Keratinocyte (primary cell): ENCODE measurements around the gene KCNMA1. TPM values are rescaled to one million over a fixed set of nuclear protein-coding genes. Genes with fewer than 3 reads are reported as not detected.

Source experiments
- DNase-seq: peaks from one replicate; pipeline ENCODE4 v3.0.0-alpha.2; 2011; ENCODE audit warnings: low read depth, missing footprints, low spot score
- FAIRE-seq: peaks from 2 replicates; lab custom pipeline; 2011; peaks lifted over from hg19 to GRCh38; lab: Jason Lieb, UNC
- H2AFZ ChIP-seq: 2 replicates; pipeline ENCODE4 v1.6.0; 2012; ENCODE audit warnings: low read length, control low read depth, inconsistent platforms; ENCODE audit not compliant: control insufficient read depth
- H3K27ac ChIP-seq: 2 replicates; pipeline ENCODE4 v1.5.1; 2011; ENCODE audit warnings: low read length; ENCODE audit not compliant: control insufficient read depth, insufficient read depth
- H3K27me3 ChIP-seq: 3 replicates; pipeline ENCODE4 v1.6.0; 2011; ENCODE audit warnings: low read length; ENCODE audit not compliant: control insufficient read depth, insufficient read depth; ENCODE audit errors: extremely low read depth
- H3K36me3 ChIP-seq, 2 experiments: 2 replicates in 1 of 2; 3 replicates in 1 of 2; pipeline ENCODE4 v1.5.1; 2011; ENCODE audit warnings: low read length in 2 of 2, mild to moderate bottlenecking in 1 of 2; ENCODE audit not compliant: control insufficient read depth in 2 of 2, insufficient read depth in 2 of 2; ENCODE audit errors: extremely low read depth in 1 of 2
- H3K4me1 ChIP-seq: 3 replicates; pipeline ENCODE4 v1.5.1; 2011; ENCODE audit warnings: low read length; ENCODE audit not compliant: control insufficient read depth, insufficient read depth; ENCODE audit errors: extremely low read depth
- H3K4me2 ChIP-seq: 3 replicates; pipeline ENCODE4 v1.6.0; 2011; ENCODE audit warnings: low read depth, low read length; ENCODE audit not compliant: control insufficient read depth, insufficient read depth; ENCODE audit errors: extremely low read depth
- H3K4me3 ChIP-seq, 3 experiments: fragments of 200-600 bp in 1 of 3; sonication (generic) in 1 of 3; 2 replicates in 2 of 3; 3 replicates in 1 of 3; pipeline ENCODE4 v1.5.1; 2011 to 2016; ENCODE audit warnings: low read length in 3 of 3, mild to moderate bottlenecking in 3 of 3, control low read depth in 2 of 3, inconsistent platforms in 1 of 3, low read depth in 1 of 3, mixed read lengths in 1 of 3, mixed run types in 1 of 3, moderate library complexity in 1 of 3; ENCODE audit not compliant: control insufficient read depth in 2 of 3, insufficient read depth in 2 of 3; ENCODE audit errors: extremely low read depth in 1 of 3
- H3K79me2 ChIP-seq: 2 replicates; pipeline ENCODE4 v1.6.0; 2012; ENCODE audit warnings: low read length; ENCODE audit not compliant: control insufficient read depth, insufficient read depth
- H3K9ac ChIP-seq: 3 replicates; pipeline ENCODE4 v1.6.0; 2011; ENCODE audit warnings: low read length; ENCODE audit not compliant: control insufficient read depth, insufficient read depth; ENCODE audit errors: extremely low read depth
- H3K9me1 ChIP-seq: 3 replicates; pipeline ENCODE4 v1.6.0; 2011; ENCODE audit warnings: low read length; ENCODE audit not compliant: control insufficient read depth, insufficient read depth; ENCODE audit errors: extremely low read depth
- H3K9me3 ChIP-seq: 2 replicates; pipeline ENCODE4 v1.5.1; 2012; ENCODE audit warnings: low read depth, low read length; ENCODE audit not compliant: control insufficient read depth
- H4K20me1 ChIP-seq: 3 replicates; pipeline ENCODE4 v1.6.0; 2011; ENCODE audit warnings: low read length; ENCODE audit not compliant: control insufficient read depth, insufficient read depth; ENCODE audit errors: extremely low read depth
- CTCF ChIP-seq, 3 experiments: IDR thresholded peaks in 1 of 3; conservative IDR thresholded peaks in 1 of 3; optimal IDR thresholded peaks in 1 of 3; 2 replicates in 2 of 3; 3 replicates in 1 of 3; pipeline versions ENCODE3 to v1.5.1; 2011; ENCODE audit warnings: low read length in 3 of 3, mild to moderate bottlenecking in 3 of 3, moderate library complexity in 2 of 3, control low read depth in 1 of 3, inconsistent platforms in 1 of 3; ENCODE audit not compliant: insufficient read depth in 2 of 3; ENCODE audit errors: extremely low read depth in 1 of 3
- EZH2 ChIP-seq: IDR thresholded peaks from one replicate; pipeline ENCODE4 v1.6.1; 2012; ENCODE audit warnings: inconsistent platforms, mild to moderate bottlenecking, low read length, moderate library complexity
- dilution Hi-C: fragments of 300-500 bp; cut with MboI; formaldehyde crosslinking; loops from one replicate; pipeline ENCODE4 v1.7.0; 2020; ENCODE audit warnings: low sequenced_read_pairs; ENCODE audit not compliant: extremely low pct_ligation_motif_present
- polyA plus RNA-seq, 5 experiments: library from polyadenylated mRNA; depleted of rRNA in 3 of 5; stranded (reverse) in 3 of 5; stranded (forward) in 1 of 5; unstranded in 1 of 5; fragments of >200 nt; gene quantifications; 1 replicate in 1 of 5; 2 replicates in 3 of 5; 3 replicates in 1 of 5; pipeline versions ENCODE4 v1.2.1 to v1.2.3, GENCODE V29; 2011 to 2012; ENCODE audit warnings: missing spikeins in 2 of 5, low read depth in 1 of 5, low replicate concordance in 1 of 5

The KCNMA1 gene
- polyA plus RNA-seq, 1 donor (not counting 4 experiments of a cell fraction or from before 2014, with no cell fraction given): 6.3 TPM

DNA sequence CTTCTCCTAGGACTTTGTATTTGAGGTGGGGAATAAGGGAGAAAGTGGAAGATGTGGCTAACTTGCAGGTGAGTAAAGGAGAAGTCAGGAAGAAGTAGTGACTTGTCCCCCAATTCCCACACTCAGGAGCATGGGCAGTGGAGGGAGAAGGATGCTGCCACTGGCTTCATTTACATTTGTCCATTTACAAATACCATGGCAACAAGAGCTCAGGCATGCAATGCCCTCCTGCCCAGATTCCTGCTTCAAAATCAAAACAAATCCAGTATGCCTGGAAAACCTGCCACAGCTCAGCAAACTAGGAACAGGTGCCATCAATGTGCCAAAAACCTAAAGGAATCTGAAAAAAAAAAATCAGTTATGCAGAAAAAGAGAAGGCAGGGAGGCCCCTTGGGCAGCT lies 139.9 kb downstream of the KCNMA1 start:
- no peak overlapping the region for H3K4me2 ChIP-seq
- dilution Hi-C loops: no loop called here
- no peak for TF ChIP-seq CTCF (optimal IDR thresholded peaks at IDR 0.05 in 1 of 3, IDR thresholded peaks at IDR 0.05 in 1 of 3, conservative IDR thresholded peaks at IDR 0.05 in 1 of 3; ENCODE audit: extremely low read depth in 1 of 3, insufficient read depth in 2 of 3, low read length in 3 of 3)
- TF ChIP-seq EZH2: no peak
- H3K36me3 ChIP-seq: no peaks in the 10 kb centered on the region
- no peak overlapping the region for H2AFZ ChIP-seq
- no peaks in the 10 kb centered on the region for H3K9me3 ChIP-seq
- no peaks in the 10 kb centered on the region for H3K79me2 ChIP-seq
- no peak overlapping the region for H3K4me3 ChIP-seq
- DNase-seq (no peak), FAIRE-seq (peak; percentile 13)
- H3K9ac ChIP-seq: no peak overlapping the region
- H4K20me1 ChIP-seq: no peaks in the 10 kb centered on the region
- no peaks in the 10 kb centered on the region for H3K9me1 ChIP-seq
- H3K27ac ChIP-seq: no peak overlapping the region
- no peaks in the 10 kb centered on the region for H3K27me3 ChIP-seq
- peaks cover 22% of the 10 kb centered on the region for H3K4me1 ChIP-seq

DNA sequence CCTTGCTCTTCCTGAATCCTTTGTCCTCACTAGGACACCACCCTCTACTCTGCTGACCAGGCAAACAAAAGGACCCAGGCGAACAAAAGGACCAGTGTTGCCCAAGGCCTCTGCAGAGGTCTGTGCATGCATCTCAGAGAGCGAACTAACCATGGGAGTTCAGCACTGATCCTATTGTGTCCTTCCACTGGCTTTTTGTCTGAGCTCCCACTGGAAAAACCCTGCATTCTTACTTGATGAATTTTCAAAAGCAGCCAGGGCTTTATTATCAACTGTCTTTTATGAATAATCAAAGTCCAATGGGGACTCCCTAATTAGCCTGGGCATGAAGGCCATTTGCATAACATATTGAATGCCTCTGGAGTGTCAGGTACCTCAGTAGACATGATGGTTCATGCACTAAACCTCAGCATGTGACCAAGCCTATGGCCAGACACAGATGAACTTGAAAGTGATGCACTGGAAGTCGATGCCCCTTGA lies 140.6 kb downstream of the KCNMA1 start:
- no peak overlapping the region for H2AFZ ChIP-seq
- no peak for TF ChIP-seq EZH2
- no peak for TF ChIP-seq CTCF (optimal IDR thresholded peaks at IDR 0.05 in 1 of 3, IDR thresholded peaks at IDR 0.05 in 1 of 3, conservative IDR thresholded peaks at IDR 0.05 in 1 of 3; ENCODE audit: extremely low read depth in 1 of 3, insufficient read depth in 2 of 3, low read length in 3 of 3)
- H3K9ac ChIP-seq: no peak overlapping the region
- H3K79me2 ChIP-seq: no peaks in the 10 kb centered on the region
- H3K27me3 ChIP-seq: no peaks in the 10 kb centered on the region
- no peak overlapping the region for H3K27ac ChIP-seq
- H3K4me3 ChIP-seq: no peak overlapping the region
- FAIRE-seq (peak; percentile 78), DNase-seq (peak; percentile 32)
- peaks cover 21% of the 10 kb centered on the region for H3K4me1 ChIP-seq
- H3K9me3 ChIP-seq: no peaks in the 10 kb centered on the region
- dilution Hi-C loops: no loop called here
- H4K20me1 ChIP-seq: no peaks in the 10 kb centered on the region
- H3K4me2 ChIP-seq: no peak overlapping the region
- H3K9me1 ChIP-seq: no peaks in the 10 kb centered on the region
- no peaks in the 10 kb centered on the region for H3K36me3 ChIP-seq
